Fibroblast of the aortic adventitia (primary cell): ENCODE results near the gene AAK1. TPM values are rescaled to one million over a fixed set of nuclear protein-coding genes. Genes with fewer than 3 reads are reported as not detected.

Source experiments
- DNase-seq: peaks from one replicate; pipeline ENCODE4 v3.0.0-alpha.2; 2010; ENCODE audit warnings: low read depth
- H3K4me3 ChIP-seq: 2 replicates; pipeline ENCODE4 v1.5.1; 2011; ENCODE audit warnings: low read depth, mild to moderate bottlenecking, control low read depth, low read length, moderate library complexity
- CTCF ChIP-seq: IDR thresholded peaks from 2 replicates; pipeline ENCODE4 v1.5.1; 2011; ENCODE audit warnings: mild to moderate bottlenecking, low read length, control low read depth, inconsistent platforms; ENCODE audit not compliant: insufficient read depth
- total RNA-seq: library from RNA; depleted of rRNA; stranded (reverse); fragments of >200 nt; gene quantifications from 2 replicates; pipeline ENCODE4 v1.2.3, GENCODE V29; 2012; ENCODE audit warnings: low replicate concordance

The AAK1 gene
- total RNA-seq, 1 donor, result 82.6 TPM

- TF ChIP-seq CTCF, result no peak
- DNase-seq, result no peak
- no peak overlapping the region for H3K4me3 ChIP-seq
Measured at GRCh38 chr2:69570474-69570873, 73.1 kb downstream of the AAK1 start.

GRCh38 chr2:69567909-69568300 lies 75.6 kb downstream of the AAK1 start:
- H3K4me3 ChIP-seq, result no peak overlapping the region
- DNase-seq, result no peak
- no peak for TF ChIP-seq CTCF

- TF ChIP-seq CTCF, result no peak
- no peak for DNase-seq
- H3K4me3 ChIP-seq, result no peak overlapping the region
Measured at GRCh38 chr2:69567157-69567908, 76.2 kb downstream of the AAK1 start.

- H3K4me3 ChIP-seq, result no peak overlapping the region
- no peak for TF ChIP-seq CTCF
- DNase-seq, result no peak
Measured at GRCh38 chr2:69566669-69567068, 76.9 kb downstream of the AAK1 start.

- peak; percentile 27 for DNase-seq
- no peak overlapping the region for H3K4me3 ChIP-seq
- TF ChIP-seq CTCF, result peak; percentile 62
Measured at GRCh38 chr2:69565431-69565839, 78.1 kb downstream of the AAK1 start.

- DNase-seq, result no peak
Measured at GRCh38 chr2:69564604-69565003, 78.9 kb downstream of the AAK1 start.

More at GRCh38 chr2:69564604-69565003, 78.9 kb downstream of the AAK1 start:
- H3K4me3 ChIP-seq, result no peak overlapping the region
- TF ChIP-seq CTCF, result no peak
